GM21825 (cell line): Measurements from ENCODE around the gene COL4A1.

ENCODE experiments used
- ATAC-seq: cut with Tn5 transposase; IDR thresholded peaks from one replicate; pipeline ENCODE4 v1.9.1; 2021; ENCODE audit warnings: mild to moderate bottlenecking, moderate library complexity; ENCODE audit not compliant: unreplicated experiment

The COL4A1 gene

DNA sequence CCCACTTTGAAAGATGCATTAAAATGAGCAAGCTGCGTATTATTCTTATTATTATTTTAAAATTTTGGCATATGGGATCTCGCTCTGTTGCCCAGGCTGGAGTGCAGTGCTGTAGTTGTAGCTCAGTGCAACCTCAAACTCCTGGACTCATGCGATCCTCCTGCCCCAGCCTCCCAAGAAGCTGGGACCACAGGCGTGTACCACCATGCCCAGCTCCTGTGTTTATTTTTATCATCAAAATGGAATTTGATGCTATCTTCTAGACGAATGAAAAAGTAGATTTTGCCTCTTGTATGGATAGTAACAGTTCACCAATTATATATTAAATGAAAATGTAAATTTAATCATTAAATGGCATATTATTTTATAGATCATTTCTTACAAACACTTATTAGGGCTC is 43.6 kb downstream of the COL4A1 start:
- no peak for ATAC-seq

DNA sequence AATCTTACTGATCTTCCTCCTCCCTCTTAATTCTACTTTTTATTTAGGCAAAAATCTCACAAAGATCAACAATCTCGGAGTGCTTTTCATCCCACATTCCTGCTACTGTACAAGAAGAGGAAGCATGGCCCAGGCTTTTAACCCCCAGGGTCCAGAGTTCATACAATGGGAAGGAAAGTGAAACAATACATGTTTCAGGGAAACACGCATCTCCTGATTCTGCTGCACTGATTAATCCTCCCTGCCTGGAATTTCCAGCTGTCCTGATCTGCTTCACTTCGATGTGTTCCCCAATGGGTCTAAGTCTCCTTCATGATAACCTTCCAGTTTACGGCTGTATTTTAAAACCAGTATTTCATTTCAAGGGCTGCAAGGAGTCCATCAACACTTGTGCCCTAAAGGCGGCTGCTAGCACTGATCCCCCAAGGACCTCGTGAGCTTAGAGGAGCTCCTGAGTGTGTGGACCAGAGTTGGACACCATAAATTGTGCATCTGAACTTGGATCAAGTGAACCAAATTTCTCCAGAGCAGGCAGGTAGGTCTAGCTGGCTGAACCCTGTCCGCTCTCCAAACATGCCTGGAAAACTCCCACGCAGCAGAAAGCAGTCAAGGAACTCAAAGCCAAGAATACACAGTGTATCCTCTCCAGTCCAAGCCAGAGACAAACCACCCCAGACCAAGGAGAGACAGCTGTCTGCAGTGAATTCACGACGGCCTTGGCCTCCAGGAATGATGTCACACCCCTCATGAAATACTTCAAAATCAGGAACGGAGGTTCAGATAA is 44.3 kb downstream of the COL4A1 start:
- ATAC-seq: no peak

DNA sequence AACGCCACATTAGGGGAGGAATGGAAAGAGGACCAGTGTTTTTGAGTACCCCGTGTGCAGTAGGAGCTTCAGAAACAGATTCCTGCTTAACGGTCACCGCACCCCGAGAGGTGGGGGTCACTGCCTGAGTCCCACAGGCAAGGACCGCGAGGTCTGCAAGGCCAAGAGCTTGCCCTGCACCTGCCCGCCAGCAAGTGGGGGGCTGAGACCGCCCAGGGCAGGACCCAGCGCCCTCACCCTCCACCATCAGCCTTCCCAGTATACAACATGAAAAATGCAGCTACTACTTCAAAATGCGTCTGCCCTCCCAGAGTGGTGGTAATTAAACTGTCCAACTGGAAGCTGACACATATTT is 44.9 kb downstream of the COL4A1 start:
- no peak for ATAC-seq

DNA sequence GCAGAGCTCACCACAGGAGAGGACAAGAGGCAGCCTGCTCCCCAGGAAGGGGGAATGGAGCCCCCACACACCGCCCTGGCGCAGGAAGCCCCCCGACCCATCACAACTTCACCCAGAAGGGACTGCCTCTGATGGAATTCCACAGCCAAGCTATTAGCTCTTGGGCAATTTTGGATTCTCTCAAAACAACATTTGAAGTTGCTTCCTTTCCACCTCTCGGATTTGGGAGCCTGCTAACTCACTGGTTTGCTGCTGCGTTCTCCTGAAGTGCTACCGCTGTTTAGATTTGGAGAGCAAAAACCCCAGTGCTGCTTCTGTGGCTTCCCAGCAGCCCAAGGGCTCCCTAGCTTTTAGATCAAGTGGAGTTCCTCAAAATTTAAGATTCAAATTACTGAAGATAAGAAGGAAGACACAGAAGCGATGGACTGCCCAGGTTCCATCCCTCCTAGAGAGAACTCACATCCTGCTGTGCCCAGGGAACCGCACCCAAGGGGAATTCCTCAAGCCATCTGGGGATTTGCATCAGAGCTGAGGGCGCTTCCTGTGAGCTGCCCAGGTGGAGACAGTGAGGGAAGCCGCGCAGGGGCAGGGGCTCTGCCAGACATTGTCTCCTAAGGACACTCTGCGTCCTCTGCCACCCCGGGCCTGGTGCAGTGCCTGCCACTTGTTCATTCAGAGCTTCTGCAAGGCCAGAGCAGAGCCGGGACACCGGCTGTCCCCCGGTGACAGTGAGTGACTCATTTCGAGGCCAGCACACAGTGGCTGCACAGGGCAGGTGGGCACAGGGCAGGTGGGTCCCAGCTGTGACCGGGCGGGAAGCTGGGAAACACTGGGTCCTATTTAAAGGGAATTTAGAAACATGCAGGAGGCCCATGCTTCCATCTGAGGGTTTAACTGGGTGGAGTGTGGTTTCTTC is 45.5 kb downstream of the COL4A1 start:
- no peak for ATAC-seq

DNA sequence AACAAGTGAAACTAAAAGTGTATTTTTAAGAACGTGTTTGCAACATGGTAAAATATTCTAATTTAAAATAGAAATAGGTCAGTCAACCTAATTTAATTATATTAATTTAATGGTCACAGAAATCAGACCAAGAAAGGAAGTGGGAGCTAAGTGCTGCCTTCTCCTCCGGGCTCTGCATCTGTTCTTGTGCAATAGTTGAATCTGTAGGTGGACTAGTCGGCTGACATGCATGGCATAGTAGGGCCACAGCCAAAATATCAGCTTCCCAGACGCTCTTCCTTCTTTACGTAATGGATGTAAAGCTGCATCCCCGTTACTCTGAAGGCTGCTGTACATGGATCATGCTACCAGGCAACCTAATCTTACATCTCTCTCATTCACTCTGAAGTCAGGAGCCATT is 47.3 kb downstream of the COL4A1 start:
- no peak for ATAC-seq

DNA sequence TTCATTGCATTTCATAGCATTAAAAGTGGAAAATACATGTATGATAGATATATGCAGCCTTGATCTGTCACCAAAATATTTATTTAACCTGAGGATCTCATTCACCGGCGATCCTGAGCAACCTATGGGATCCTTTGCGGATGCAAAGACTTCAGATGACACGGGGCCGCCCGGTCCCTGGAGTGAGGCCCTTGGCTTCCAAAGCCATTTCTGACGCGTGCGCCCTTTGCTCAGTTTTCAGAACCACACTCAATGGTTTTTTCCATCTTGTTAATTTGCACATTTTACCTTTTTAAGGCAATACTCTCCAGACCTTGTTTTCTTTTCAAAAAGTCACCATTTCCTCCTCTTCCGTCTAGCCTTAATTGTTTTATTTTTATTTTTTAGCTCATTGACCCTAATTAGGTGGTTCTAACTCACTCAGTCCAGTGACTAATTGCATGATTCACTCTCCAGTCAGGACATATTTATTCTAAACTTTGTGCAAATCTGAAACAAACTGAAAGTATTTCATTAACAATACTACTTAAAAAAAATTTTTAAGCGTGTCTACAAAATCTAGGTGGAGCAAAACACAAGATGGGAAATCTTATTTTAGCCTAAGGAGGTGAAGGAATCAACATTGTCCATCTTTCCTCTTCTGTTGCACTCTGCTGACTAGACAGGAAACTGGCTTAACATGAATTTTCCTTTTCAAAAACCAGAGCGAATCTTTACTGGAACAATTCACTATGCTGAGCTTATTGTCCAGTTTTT is 47.9 kb downstream of the COL4A1 start:
- ATAC-seq: no peak

DNA sequence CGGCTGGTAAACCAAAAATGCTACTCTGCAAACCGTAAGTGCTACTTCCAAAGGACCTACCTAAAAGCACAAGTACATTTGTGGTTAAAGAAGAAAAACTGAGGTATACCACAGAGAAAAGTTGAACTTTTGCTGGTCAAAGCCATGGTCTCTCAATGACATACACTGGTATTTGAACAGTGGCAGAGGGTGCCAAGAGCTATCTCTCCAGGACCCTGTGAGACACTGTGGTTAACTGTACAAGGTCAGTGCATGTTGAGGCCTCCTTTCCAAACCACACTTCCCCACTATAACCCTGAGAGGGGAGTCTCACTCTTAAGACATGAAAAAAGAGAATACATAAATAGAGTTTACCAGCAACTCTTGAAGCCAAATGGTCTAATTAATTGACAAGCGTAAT is 49.5 kb downstream of the COL4A1 start:
- no peak for ATAC-seq

DNA sequence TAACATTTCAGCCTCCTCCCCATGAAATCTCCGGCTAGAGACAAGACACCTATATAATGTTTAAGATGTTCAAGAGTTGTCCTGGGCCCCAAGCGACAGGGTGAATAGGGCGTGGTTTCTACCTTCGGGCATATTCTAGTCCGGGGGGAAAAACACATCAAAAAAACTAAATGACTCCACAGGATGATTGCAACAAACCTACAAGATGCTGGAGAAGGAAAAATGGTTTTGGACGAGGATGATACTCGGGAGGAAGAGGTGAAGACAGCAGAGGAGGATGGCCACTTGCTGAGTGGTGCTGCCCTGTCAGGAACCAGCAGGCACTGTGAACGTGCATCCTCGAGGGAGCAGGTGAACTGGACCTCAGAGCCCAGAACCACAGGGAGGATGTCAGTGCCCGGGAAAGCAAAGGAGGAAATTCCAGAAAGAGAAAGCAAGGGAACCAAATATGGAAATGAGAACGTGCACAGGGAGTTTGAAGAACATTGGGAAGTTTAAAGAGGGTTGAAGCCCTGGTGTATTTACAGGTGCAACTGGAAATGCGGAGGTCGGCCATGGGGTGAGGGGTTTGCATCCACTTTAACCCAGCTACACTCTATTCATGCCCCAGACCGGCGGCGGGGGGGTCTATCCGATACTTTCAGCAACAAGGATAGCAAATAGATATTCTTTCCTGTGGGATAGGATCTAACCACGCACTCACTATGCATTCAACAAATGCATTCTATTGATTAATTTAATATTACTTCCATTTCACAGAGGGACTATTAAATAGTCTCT is 50.6 kb downstream of the COL4A1 start:
- ATAC-seq: no peak

DNA sequence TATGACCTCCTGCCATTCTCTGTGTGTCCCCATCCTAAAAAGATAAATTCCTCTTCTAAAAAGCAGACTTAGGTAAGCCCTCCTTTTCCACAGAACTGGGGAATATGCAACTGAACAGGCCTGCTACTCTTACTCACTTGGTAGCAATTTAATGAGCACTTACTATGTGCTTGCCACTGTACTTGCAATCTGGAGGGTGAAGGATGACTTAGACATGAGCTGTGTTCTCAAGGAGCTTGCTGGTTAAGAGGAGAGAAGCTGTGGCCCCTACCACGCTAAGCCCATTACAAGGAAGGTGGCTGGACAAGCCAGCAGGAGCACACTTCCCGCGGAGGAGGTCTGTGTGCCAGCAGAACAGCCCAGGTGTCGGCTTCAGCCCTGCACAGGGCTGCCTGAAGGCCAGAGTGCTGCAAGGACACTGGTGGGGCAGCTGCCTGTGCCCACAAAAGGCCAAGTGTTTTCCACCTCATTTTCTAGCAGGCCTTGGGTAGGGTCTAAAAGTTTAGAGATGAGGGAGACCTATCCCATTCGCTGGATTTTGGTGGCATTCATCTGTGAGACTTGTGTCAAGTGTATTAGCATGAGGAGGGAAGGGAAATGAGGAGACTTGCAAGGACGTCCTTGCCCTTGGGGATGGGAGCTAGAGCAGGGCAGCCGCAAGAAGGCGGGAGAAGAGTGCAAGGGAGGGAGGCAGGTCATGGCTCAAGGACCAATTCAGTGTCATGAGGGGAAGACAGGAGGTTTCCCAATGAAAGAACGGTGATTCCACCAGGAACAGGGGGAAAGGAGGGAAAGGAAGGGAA is 52.0 kb downstream of the COL4A1 start:
- ATAC-seq: no peak

DNA sequence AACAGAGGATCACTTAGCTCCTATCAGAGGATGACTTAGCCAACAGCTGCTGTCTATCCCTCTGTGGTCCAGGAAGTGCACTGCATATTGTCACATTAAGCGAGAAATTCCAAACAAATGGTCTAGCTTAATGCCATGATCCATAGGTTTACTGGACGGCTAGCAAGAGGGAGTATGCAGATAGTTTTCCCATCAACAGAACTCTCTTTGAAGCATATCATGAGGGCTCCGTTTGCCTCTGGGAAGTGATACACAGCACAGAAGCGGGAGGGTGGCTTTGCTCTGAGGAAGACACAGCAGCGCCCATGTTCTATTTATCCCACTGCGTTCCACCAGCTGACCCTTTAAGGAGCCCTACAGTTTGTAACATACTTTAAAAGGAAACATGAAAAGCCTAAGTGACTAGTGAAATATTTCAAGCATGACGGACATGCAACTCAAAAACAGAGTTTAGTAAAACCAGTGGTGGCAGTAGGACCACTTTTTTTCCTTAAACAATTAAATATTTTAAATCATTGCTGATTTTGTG is 52.7 kb downstream of the COL4A1 start:
- ATAC-seq: no peak

DNA sequence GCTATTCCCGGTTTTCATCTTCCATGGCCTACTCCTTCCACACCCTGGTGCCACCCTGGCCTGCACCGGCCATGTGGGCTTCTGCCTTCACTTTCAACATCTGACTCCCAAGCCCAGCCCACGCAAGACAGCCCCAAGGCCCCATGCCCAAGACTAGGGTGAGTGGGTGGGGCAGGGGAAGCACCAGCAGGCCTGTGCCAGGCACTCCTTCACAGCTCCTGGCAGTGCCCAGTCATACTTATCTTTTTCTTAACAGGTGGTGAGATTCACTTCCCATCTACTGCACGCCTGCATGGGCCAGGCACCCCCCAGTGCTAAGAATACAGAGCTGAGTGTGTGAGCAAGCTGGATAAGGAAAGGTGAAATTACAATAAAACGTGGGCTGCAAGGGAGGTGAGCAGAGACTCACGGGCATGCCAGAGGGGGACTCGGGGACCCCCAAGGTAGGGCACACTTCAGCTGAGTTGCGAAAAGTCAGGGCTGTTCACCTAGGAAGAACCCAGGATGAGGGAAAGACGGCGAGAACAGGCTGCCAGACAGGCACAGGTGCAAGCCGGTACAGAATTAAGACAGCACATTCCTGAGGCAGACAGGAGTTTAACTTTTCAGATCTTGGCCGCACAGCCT is 55.7 kb downstream of the COL4A1 start:
- no peak for ATAC-seq

DNA sequence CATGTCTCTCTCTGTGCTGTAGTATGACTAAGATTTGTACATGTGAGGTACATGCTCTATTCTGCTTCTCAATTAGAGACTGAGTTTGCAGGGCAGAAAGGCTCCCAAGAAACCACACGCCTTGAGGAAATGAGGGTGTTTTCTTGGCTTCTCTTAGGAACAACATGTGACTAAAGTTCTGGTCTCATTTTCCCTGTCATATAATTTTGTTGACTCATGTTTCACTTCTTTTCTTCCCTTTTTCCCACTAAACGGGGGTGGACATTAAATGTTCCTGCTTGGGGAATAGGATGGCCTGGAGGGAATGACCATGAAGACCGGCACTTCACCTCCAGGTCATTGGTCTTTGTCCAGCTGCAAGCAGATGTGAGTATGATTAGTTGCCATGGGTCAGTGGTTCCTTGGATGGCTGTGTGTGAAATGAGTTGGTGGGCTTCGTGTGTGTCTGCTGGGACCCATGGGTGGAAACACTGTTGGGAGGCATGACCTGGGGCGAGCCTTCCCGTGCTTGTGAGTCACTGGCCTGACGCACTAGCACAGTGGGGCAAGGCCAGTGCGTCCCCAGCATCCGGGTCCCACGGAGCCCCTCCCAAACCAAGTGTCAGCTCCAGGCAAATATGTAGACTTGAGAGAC is 56.6 kb downstream of the COL4A1 start:
- no peak for ATAC-seq

DNA sequence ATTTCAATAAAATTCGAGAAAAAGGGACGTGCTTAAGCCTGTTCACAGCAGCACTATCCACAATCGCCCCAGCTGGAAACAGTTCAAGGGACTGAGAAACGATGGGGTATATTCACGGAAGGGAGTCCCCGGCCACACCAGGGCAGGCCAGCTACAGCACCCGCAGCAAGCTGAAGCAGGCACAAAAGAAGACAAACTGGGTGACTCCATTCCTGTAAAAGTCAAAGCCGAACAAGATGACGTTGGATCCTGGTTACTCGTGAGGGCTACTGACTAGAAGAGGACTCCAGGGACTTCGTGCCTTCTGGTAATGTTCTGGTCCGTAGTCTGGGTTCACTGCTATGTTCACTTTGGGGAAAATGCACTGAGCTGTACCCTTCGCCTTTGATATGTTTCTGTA is 57.6 kb downstream of the COL4A1 start:
- no peak for ATAC-seq

DNA sequence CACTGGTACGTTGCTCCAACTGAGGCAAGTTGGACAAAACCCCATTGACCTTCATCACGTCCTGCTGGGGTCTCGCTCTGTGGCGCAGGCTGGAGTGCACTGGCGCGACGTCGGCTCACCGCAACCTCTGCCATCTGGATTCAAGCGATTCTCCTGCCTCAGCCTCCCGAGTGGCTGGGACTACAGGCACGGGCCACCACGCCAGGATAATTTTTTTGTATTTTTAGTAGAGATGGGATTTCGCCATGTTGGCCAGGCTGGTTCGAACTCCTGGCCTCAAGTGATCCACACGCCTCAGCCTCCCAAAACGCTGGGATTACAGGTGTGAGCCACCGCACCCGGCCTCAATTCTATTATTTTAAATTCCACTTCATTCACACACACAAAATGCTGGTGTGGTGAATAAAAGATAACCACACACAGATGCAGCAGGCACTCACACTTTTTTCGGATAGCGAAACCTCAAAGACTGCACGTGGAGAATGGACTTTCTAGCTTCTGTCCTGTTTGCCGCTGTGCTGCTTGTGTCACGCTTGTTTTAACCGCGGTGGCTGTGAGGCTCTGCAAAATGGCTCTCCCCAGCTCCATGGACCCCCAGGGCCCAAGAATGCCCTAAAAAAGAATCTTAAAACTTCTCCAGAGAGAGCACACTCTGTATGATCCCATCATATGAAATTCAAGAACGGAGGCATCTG is 58.4 kb downstream of the COL4A1 start:
- ATAC-seq: no peak

DNA sequence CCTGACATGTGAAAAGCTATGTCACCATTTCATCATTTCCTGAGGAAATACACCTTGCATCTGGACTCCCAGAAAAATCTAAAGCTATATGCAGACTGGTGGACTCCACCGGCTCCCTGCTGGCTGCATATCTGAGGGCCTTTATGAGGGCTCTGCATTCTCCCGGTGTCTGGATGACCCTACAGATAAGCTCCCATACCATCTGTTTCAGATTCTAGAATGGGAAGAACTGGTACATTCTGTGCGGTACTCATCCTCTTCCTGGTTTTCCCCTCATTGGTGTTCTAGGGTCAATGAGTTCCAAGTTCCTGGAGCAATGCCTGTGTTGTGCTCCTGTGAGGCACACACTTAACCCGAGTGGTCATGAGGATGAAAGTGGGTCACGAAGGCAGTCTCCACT is 60.4 kb downstream of the COL4A1 start:
- no peak for ATAC-seq

DNA sequence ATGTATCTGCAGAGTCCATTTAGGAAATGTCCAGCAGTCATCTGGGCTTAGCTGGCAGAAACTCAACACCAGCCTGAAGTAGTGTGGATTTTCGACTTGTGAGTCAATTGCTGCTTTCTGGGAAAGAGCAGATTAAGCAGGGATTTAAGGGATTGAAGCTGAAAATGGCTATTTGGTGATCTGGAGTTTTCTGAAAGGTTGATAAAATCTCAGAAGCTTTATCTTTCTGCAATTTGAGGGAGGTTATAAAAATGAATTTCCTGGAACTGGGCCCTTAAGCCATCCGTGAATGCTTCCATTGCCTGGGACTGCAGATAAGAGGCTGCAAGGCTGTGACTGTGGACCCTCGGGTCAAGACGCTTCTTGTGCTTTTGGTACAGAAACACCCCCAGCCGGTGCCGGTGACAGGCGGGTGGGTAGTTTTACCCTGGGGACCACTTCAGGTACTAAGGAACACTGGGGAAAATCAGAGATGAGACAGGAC is 61.5 kb downstream of the COL4A1 start:
- no peak for ATAC-seq

DNA sequence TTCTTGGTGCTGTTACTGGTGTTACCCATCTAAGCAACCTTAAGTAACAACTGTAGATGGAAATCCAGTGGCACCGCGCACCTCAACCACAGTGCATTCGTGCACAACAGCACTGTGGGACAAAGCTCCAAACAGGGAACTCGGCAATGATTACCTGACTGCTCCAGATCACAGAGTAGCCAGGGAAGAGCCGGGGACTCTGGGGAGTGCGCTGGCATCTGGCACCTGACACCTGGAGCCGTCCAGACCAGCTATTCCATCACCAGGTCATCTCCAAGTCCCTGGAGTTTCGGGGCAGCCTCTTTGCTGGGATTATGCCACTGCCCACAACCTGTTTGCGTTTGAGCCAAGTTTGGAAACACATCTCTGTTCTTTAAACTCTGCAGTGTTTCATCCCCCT is 62.0 kb downstream of the COL4A1 start:
- ATAC-seq: no peak
